A673 (cell line): ENCODE data around the gene ATPAF2. TPM values are rescaled to one million over a fixed set of nuclear protein-coding genes. Genes with fewer than 3 reads are reported as not detected.

ENCODE experiments used
- BruUV-seq: library from RNA; stranded (reverse); fragments of 400-500 nt; replicated peaks from 2 replicates; lab custom pipeline; 2021; lab: Mats Ljungman, UMichigan
- CTCF ChIA-PET: fragments of 300-600 bp; sonication (Branson Sonifier 250); formaldehyde crosslinking; loops from one replicate; lab custom pipeline; 2022; ENCODE audit warnings: antibody characterized with exemption; lab: Charles Lee
- POLR2A ChIA-PET: fragments of 300-600 bp; sonication (Branson Sonifier 250); formaldehyde crosslinking; loops from one replicate; lab custom pipeline; 2022; ENCODE audit warnings: antibody characterized with exemption; ENCODE audit not compliant: low non-redundant PET; lab: Charles Lee
- DNase-seq: peaks from one replicate; pipeline ENCODE4 v3.0.0-alpha.2; 2015; ENCODE audit warnings: low spot score
- H3K27ac ChIP-seq: fragments of 200-600 bp; sonication (generic); 2 replicates; pipeline ENCODE4 v1.5.1; 2016; ENCODE audit warnings: mixed run types, low read depth, mild to moderate bottlenecking, mixed read lengths, antibody characterized with exemption, low read length; ENCODE audit not compliant: poor library complexity, severe bottlenecking
- H3K27me3 ChIP-seq: fragments of 200-600 bp; sonication (generic); replicated peaks from 2 replicates; pipeline ENCODE4 v1.6.1; 2017; ENCODE audit warnings: mixed run types, low read depth, mild to moderate bottlenecking, mixed read lengths, antibody characterized with exemption, low read length; ENCODE audit not compliant: insufficient read depth, poor library complexity
- H3K36me3 ChIP-seq: fragments of 200-600 bp; sonication (generic); 2 replicates; pipeline ENCODE4 v1.6.1; 2016; ENCODE audit warnings: mixed run types, mild to moderate bottlenecking, mixed read lengths, antibody characterized with exemption, low read length; ENCODE audit not compliant: insufficient read depth, poor library complexity, severe bottlenecking
- H3K4me1 ChIP-seq: fragments of 200-600 bp; sonication (generic); 2 replicates; pipeline ENCODE4 v1.6.1; 2017; ENCODE audit warnings: mixed run types, mild to moderate bottlenecking, mixed read lengths, antibody characterized with exemption, low read length; ENCODE audit not compliant: insufficient read depth, poor library complexity, severe bottlenecking
- H3K4me3 ChIP-seq: fragments of 200-600 bp; sonication (generic); 2 replicates; pipeline ENCODE4 v1.5.1; 2016; ENCODE audit warnings: low read depth, mixed run types, mild to moderate bottlenecking, mixed read lengths, low read length; ENCODE audit not compliant: poor library complexity, severe bottlenecking
- H3K9me3 ChIP-seq: fragments of 200-600 bp; sonication (generic); 2 replicates; pipeline ENCODE4 v1.6.1; 2016; ENCODE audit warnings: mixed run types, low read depth, mild to moderate bottlenecking, mixed read lengths, antibody characterized with exemption, low read length; ENCODE audit not compliant: poor library complexity, severe bottlenecking
- CTCF ChIP-seq: fragments of 300-800, 200-600 bp; sonication (generic); conservative IDR thresholded peaks from 2 replicates; pipeline ENCODE4 v1.5.1; 2017; ENCODE audit warnings: low read depth, mild to moderate bottlenecking, antibody characterized with exemption, low read length, moderate library complexity, mixed read lengths
- EZH2 ChIP-seq: fragments of 200-600 bp; sonication (generic); IDR thresholded peaks from 2 replicates; pipeline ENCODE4 v1.6.1; 2017; ENCODE audit warnings: borderline replicate concordance, low read depth, mild to moderate bottlenecking, mixed read lengths, antibody characterized with exemption, low read length; ENCODE audit not compliant: poor library complexity, severe bottlenecking
- intact Hi-C: fragments of 100-400 bp; cut with micrococcal nuclease; formaldehyde crosslinking; loops from one replicate; pipeline ENCODE4 v1.10.0; 2022; ENCODE audit not compliant: unreplicated experiment
- total RNA-seq: library from RNA; stranded (reverse); gene quantifications from 2 replicates; pipeline ENCODE4 v1.2.3, GENCODE V29; 2021

Gene ATPAF2
- total RNA-seq, 1 experiment from 2014 or later, result 30.5 TPM

- CTCF ChIA-PET, result interaction anchor here (0.8 kb wide), 1 partner anchor 52 kb away, joined by 4 read pairs; no protein-coding TSS in a partner anchor
- H3K27me3 ChIP-seq, result no peaks in the 10 kb centered on the region
- peaks cover 12% of the 10 kb centered on the region for H3K4me1 ChIP-seq
- POLR2A ChIA-PET, result no interaction called here
- no peaks in the 10 kb centered on the region for H3K36me3 ChIP-seq
- no TSS peak for BruUV-seq
- TF ChIP-seq EZH2 (no peak), CTCF (no peak)
- intact Hi-C loops, result no loop called here
- DNase-seq, result no peak
- peak overlapping the region; percentile 35 for H3K27ac ChIP-seq
- H3K4me3 ChIP-seq, result peak overlapping the region; percentile 60
- H3K9me3 ChIP-seq, result no peaks in the 10 kb centered on the region
Measured at GRCh38 chr17:17971431-17972125, 67.4 kb downstream of the ATPAF2 start.

- Histone ChIP-seq H3K4me3 (peak overlapping the region; percentile 60), H3K27ac (no peak overlapping the region), H3K9me3 (no peaks in the 10 kb centered on the region), H3K4me1 (peaks cover 12% of the 10 kb centered on the region), H3K27me3 (no peaks in the 10 kb centered on the region), H3K36me3 (no peaks in the 10 kb centered on the region)
- TSS peak; percentile 36 for BruUV-seq
- intact Hi-C loops, result no loop called here
- ChIA-PET POLR2A (no interaction called here), CTCF (interaction anchor here (0.6 kb wide), 1 partner anchor 11 kb away, joined by 5 read pairs; no protein-coding TSS in a partner anchor)
- TF ChIP-seq CTCF (no peak), EZH2 (no peak)
- DNase-seq, result no peak
Measured at GRCh38 chr17:17970699-17971430, 68.1 kb downstream of the ATPAF2 start.

Other genes starting within 250 kb of the ATPAF2 start
- gene SREBF1, start 202.2 kb downstream of the ATPAF2 start, total RNA-seq, result 240 and 328 TPM in 2 replicates
- gene TOM1L2, start 66.8 kb downstream of the ATPAF2 start, total RNA-seq, result 10.0 and 15.2 TPM in 2 replicates
- 1.0 and 2.0 TPM in 2 replicates for gene DRC3, start 66.3 kb downstream of the ATPAF2 start, total RNA-seq
- 14.0 and 16.5 TPM in 2 replicates for gene GID4, start 240 bp upstream of the ATPAF2 start, total RNA-seq
- 42.7 and 48.4 TPM in 2 replicates for gene DRG2, start 48.8 kb upstream of the ATPAF2 start, total RNA-seq
- gene MYO15A, start 69.6 kb upstream of the ATPAF2 start, total RNA-seq, result 0.28 and 0.44 TPM in 2 replicates
- 119 and 124 TPM in 2 replicates for gene ALKBH5, start 144.7 kb upstream of the ATPAF2 start, total RNA-seq
- gene LLGL1, start 186.5 kb upstream of the ATPAF2 start, total RNA-seq, result 30.2 and 39.8 TPM in 2 replicates
- 169 and 200 TPM in 2 replicates for gene FLII, start 219.6 kb upstream of the ATPAF2 start, total RNA-seq
- 8.1 and 10.4 TPM in 2 replicates for gene MIEF2, start 221.5 kb upstream of the ATPAF2 start, total RNA-seq